H1 (cell line): ENCODE results near the gene AP1M1. TPM values are rescaled to one million over a fixed set of nuclear protein-coding genes. Genes with fewer than 3 reads are reported as not detected.

ENCODE experiments used
- CTCF ChIA-PET: fragments of 300-600 bp; sonication (Branson Sonifier 250); formaldehyde crosslinking; loops from one replicate; lab custom pipeline; 2021; ENCODE audit not compliant: partially characterized antibody; lab: Charles Lee
- POLR2A ChIA-PET: fragments of 300-600 bp; sonication (Branson Sonifier 250); formaldehyde crosslinking; loops from one replicate; lab custom pipeline; 2021; ENCODE audit warnings: inconsistent platforms; ENCODE audit not compliant: partially characterized antibody; lab: Charles Lee
- DNase-seq, 2 experiments: peaks; one replicate each; pipeline versions ENCODE4 v3.0.0 to v3.0.0-alpha.2; 2010 to 2022; ENCODE audit warnings: low spot score in 2 of 2, low read depth in 1 of 2, mixed read lengths in 1 of 2
- FAIRE-seq: peaks from 2 replicates; lab custom pipeline; 2011; peaks lifted over from hg19 to GRCh38; lab: Jason Lieb, UNC
- H2AFZ ChIP-seq: 2 replicates; pipeline ENCODE4 v1.8.1; 2012; ENCODE audit warnings: low read length, inconsistent platforms
- H2AK5ac ChIP-seq: 2 replicates; pipeline ENCODE4 v1.6.1; 2013; ENCODE audit warnings: low read depth, low read length
- H2BK120ac ChIP-seq: replicated peaks from 2 replicates; pipeline ENCODE3; 2013; ENCODE audit warnings: low read depth, low read length, inconsistent platforms
- H2BK12ac ChIP-seq: 2 replicates; pipeline ENCODE4 v1.6.1; 2013; ENCODE audit warnings: low read depth, low read length
- H2BK15ac ChIP-seq: 2 replicates; pipeline ENCODE4 v1.6.1; 2013; ENCODE audit warnings: low read length
- H2BK20ac ChIP-seq: 2 replicates; pipeline ENCODE4 v1.6.1; 2013; ENCODE audit warnings: low read length
- H2BK5ac ChIP-seq: 2 replicates; pipeline ENCODE4 v1.6.1; 2013; ENCODE audit warnings: low read depth, low read length
- H3K14ac ChIP-seq: 2 replicates; pipeline ENCODE4 v1.6.1; 2013; ENCODE audit warnings: inconsistent platforms; ENCODE audit not compliant: insufficient read length
- H3K18ac ChIP-seq: 2 replicates; pipeline ENCODE4 v1.6.1; 2013; ENCODE audit warnings: low read length; ENCODE audit errors: extremely low read depth
- H3K23ac ChIP-seq: 2 replicates; pipeline ENCODE4 v1.6.1; 2013; ENCODE audit warnings: inconsistent platforms; ENCODE audit not compliant: insufficient read length
- H3K23me2 ChIP-seq: 2 replicates; pipeline ENCODE4 v1.6.1; 2013; ENCODE audit warnings: low read depth, low read length
- H3K27ac ChIP-seq: 2 replicates; pipeline ENCODE4 v1.6.1; 2011; ENCODE audit warnings: low read depth, low read length, inconsistent platforms
- H3K27me3 ChIP-seq, 4 experiments: replicated peaks in 1 of 4; 1 replicate in 1 of 4; 2 replicates in 3 of 4; pipeline versions ENCODE4 v1.6.1 to v1.8.1; 2011 to 2013; ENCODE audit warnings: low read length in 3 of 4, mild to moderate bottlenecking in 3 of 4, inconsistent platforms in 2 of 4, mixed read lengths in 2 of 4, moderate library complexity in 1 of 4; ENCODE audit not compliant: control insufficient read depth in 3 of 4, insufficient read depth in 3 of 4; ENCODE audit errors: extremely low read depth in 1 of 4
- H3K36me3 ChIP-seq, 4 experiments: 2 replicates each; pipeline versions ENCODE4 v1.6.1 to v1.8.1; 2011 to 2013; ENCODE audit warnings: mild to moderate bottlenecking in 4 of 4, low read length in 3 of 4, moderate library complexity in 2 of 4, control low read depth in 1 of 4, inconsistent platforms in 1 of 4; ENCODE audit not compliant: insufficient read depth in 4 of 4, control insufficient read depth in 2 of 4
- H3K4ac ChIP-seq: replicated peaks from 2 replicates; pipeline ENCODE3; 2013; ENCODE audit warnings: low read length, low read depth, mixed read lengths, inconsistent platforms; ENCODE audit not compliant: insufficient read length
- H3K4me1 ChIP-seq, 4 experiments: replicated peaks in 1 of 4; 1 replicate in 1 of 4; 2 replicates in 3 of 4; pipeline versions ENCODE4 v1.6.1 to v1.8.1; 2011 to 2013; ENCODE audit warnings: low read length in 3 of 4, inconsistent platforms in 2 of 4, mixed read lengths in 1 of 4; ENCODE audit not compliant: insufficient read depth in 4 of 4, control insufficient read depth in 3 of 4
- H3K4me2 ChIP-seq, 2 experiments: 2 replicates each; pipeline versions ENCODE4 v1.6.1 to v1.8.1; 2011 to 2013; ENCODE audit warnings: low read depth in 2 of 2, low read length in 2 of 2, control low read depth in 1 of 2, inconsistent platforms in 1 of 2, mild to moderate bottlenecking in 1 of 2; ENCODE audit not compliant: insufficient read depth in 1 of 2
- H3K4me3 ChIP-seq, 4 experiments: fragments of 200-600, 300-600 bp in 1 of 4; sonication (generic), shearing (Covaris generic), sonication (Bioruptor Twin) in 1 of 4; 2 replicates each; pipeline versions ENCODE4 v1.5.1 to v1.8.1; 2011 to 2016; ENCODE audit warnings: low read length in 4 of 4, low read depth in 3 of 4, control low read depth in 2 of 4, inconsistent platforms in 2 of 4, mild to moderate bottlenecking in 2 of 4, mixed read lengths in 1 of 4, moderate library complexity in 1 of 4; ENCODE audit not compliant: insufficient read depth in 2 of 4; ENCODE audit errors: extremely low read depth in 1 of 4
- H3K56ac ChIP-seq: replicated peaks from 2 replicates; pipeline ENCODE3; 2013; ENCODE audit warnings: low read depth, mild to moderate bottlenecking, mixed read lengths, low read length, inconsistent platforms; ENCODE audit not compliant: insufficient read length
- H3K79me1 ChIP-seq: 2 replicates; pipeline ENCODE4 v1.6.1; 2013; ENCODE audit warnings: low read depth, low read length, control low read depth
- H3K79me2 ChIP-seq, 2 experiments: 2 replicates each; pipeline versions ENCODE4 v1.6.1 to v1.8.1; 2012 to 2013; ENCODE audit warnings: low read length in 2 of 2, mild to moderate bottlenecking in 2 of 2, inconsistent platforms in 1 of 2; ENCODE audit not compliant: insufficient read depth in 2 of 2, control insufficient read depth in 1 of 2
- H3K9ac ChIP-seq, 4 experiments: replicated peaks in 1 of 4; 1 replicate in 1 of 4; 2 replicates in 3 of 4; pipeline versions ENCODE4 v1.6.1 to v1.8.1; 2011 to 2013; ENCODE audit warnings: low read depth in 3 of 4, low read length in 3 of 4, control low read depth in 2 of 4, mild to moderate bottlenecking in 2 of 4, moderate library complexity in 2 of 4, inconsistent platforms in 1 of 4; ENCODE audit errors: extremely low read depth in 1 of 4
- H3K9me3 ChIP-seq, 2 experiments: 2 replicates each; pipeline versions ENCODE4 v1.6.1 to v1.8.1; 2012 to 2013; ENCODE audit warnings: mild to moderate bottlenecking in 2 of 2, moderate library complexity in 2 of 2, control low read depth in 1 of 2, inconsistent platforms in 1 of 2, low read depth in 1 of 2, low read length in 1 of 2, mixed read lengths in 1 of 2; ENCODE audit not compliant: insufficient read depth in 2 of 2
- H4K20me1 ChIP-seq, 2 experiments: replicated peaks in 1 of 2; 2 replicates each; pipeline versions ENCODE3 to v1.8.1; 2011 to 2013; ENCODE audit warnings: inconsistent platforms in 2 of 2, low read length in 2 of 2, mild to moderate bottlenecking in 1 of 2; ENCODE audit not compliant: insufficient read depth in 2 of 2, control insufficient read depth in 1 of 2
- H4K5ac ChIP-seq: 2 replicates; pipeline ENCODE4 v1.6.1; 2013; ENCODE audit warnings: low read length, low read depth, mixed read lengths, inconsistent platforms; ENCODE audit not compliant: insufficient read length
- H4K8ac ChIP-seq: 2 replicates; pipeline ENCODE4 v1.8.0; 2013; ENCODE audit warnings: mild to moderate bottlenecking, moderate library complexity, low read length, inconsistent platforms; ENCODE audit not compliant: insufficient read depth; ENCODE audit errors: extremely low read depth
- H4K91ac ChIP-seq: replicated peaks from 2 replicates; pipeline ENCODE3; 2013; ENCODE audit warnings: low read length, mixed read lengths, inconsistent platforms; ENCODE audit not compliant: insufficient read length
- ATF2 ChIP-seq: IDR thresholded peaks from 2 replicates; pipeline ENCODE4 v1.6.1; 2012; ENCODE audit warnings: low read length, inconsistent platforms
- ATF3 ChIP-seq: IDR thresholded peaks from 2 replicates; pipeline ENCODE4 v1.6.1; 2011; ENCODE audit warnings: low read depth, mild to moderate bottlenecking, low read length; ENCODE audit not compliant: insufficient read depth
- CEBPB ChIP-seq: IDR thresholded peaks from 2 replicates; pipeline ENCODE4 v1.6.1; 2012; ENCODE audit warnings: low read depth, low read length
- CTBP2 ChIP-seq: IDR thresholded peaks from 2 replicates; pipeline ENCODE4 v1.7.0; 2011; ENCODE audit warnings: borderline replicate concordance, mild to moderate bottlenecking, moderate library complexity, mixed read lengths, low read length; ENCODE audit not compliant: insufficient read depth, insufficient read length
- EZH2 ChIP-seq: fragments of 200-600 bp; sonication (generic); IDR thresholded peaks from 2 replicates; pipeline ENCODE4 v1.7.1; 2012; ENCODE audit warnings: low read depth, mild to moderate bottlenecking, moderate library complexity, low read length, inconsistent platforms; ENCODE audit not compliant: severe bottlenecking
- HDAC6 ChIP-seq: IDR thresholded peaks from one replicate; pipeline ENCODE4 v1.7.1; 2012; ENCODE audit warnings: low read depth, mild to moderate bottlenecking, inconsistent platforms, low read length, moderate library complexity
- MAFK ChIP-seq: IDR thresholded peaks from 2 replicates; pipeline ENCODE4 v1.6.1; 2012; ENCODE audit warnings: low read depth, mild to moderate bottlenecking, improper control_type of control experiment, low read length
- POU5F1 ChIP-seq: IDR thresholded peaks from 2 replicates; pipeline ENCODE4 v1.6.1; 2011; ENCODE audit warnings: low read depth, mild to moderate bottlenecking, low read length, moderate library complexity
- RFX5 ChIP-seq: IDR thresholded peaks from 2 replicates; pipeline ENCODE4 v1.6.1; 2011; ENCODE audit warnings: low read depth, low read length, improper control_type of control experiment, borderline replicate concordance
- SIN3A ChIP-seq, 2 experiments: IDR thresholded peaks in 1 of 2; conservative IDR thresholded peaks in 1 of 2; 2 replicates each; pipeline ENCODE4 v1.6.1; 2011 to 2012; ENCODE audit warnings: low read length in 2 of 2, improper control_type of control experiment in 1 of 2, low read depth in 1 of 2, mild to moderate bottlenecking in 1 of 2
- SP4 ChIP-seq: IDR thresholded peaks from 2 replicates; pipeline ENCODE4 v1.6.1; 2012; ENCODE audit warnings: low read length, inconsistent platforms
- TCF12 ChIP-seq: IDR thresholded peaks from 2 replicates; pipeline ENCODE4 v1.6.1; 2011; ENCODE audit warnings: low read depth, mild to moderate bottlenecking, low read length
- WGBS, 2 experiments: shearing (Covaris generic) in 1 of 2; methylation state at CpG; one replicate each; pipeline versions ENCODE4 v1.1.6 to v1.1.7; 2013 to 2015; ENCODE audit warnings: low lambda C conversion rate in 2 of 2, mixed read lengths in 2 of 2, inconsistent platforms in 1 of 2, low coverage in 1 of 2, missing lambda C conversion rate in 1 of 2; ENCODE audit not compliant: insufficient replicate concordance in 2 of 2, insufficient coverage in 1 of 2, insufficient read length in 1 of 2; ENCODE audit errors: extremely low coverage in 1 of 2, missing lambda C conversion rate in 1 of 2; 5-methylcytosine and 5-hydroxymethylcytosine counted together
- polyA plus RNA-seq, 7 experiments: library from polyadenylated mRNA; depleted of rRNA in 3 of 7; stranded (reverse) in 5 of 7; unstranded in 2 of 7; fragments of >200 nt in 5 of 7; fragments of 200-250 nt in 2 of 7; gene quantifications; 1 replicate in 5 of 7; 2 replicates in 1 of 7; 4 replicates in 1 of 7; pipeline versions ENCODE4 v1.2.1 to v1.2.3, GENCODE V29; 2011 to 2013; ENCODE audit warnings: missing spikeins in 2 of 7, mixed read lengths in 2 of 7
- total RNA-seq: library from RNA; stranded (reverse); fragmentation: NEBNext Ultra II Directional; extraction: Animal tissue kit (Norgen Biotek cat#: 25700); gene quantifications from 2 replicates; pipeline ENCODE4 v1.2.1, GENCODE V29; 2021

AP1M1 gene
- total and polyA plus RNA-seq, 2 of the 8 experiments (the other 6 are each of a cell fraction or from before 2014, with no cell fraction given) = 30.9 to 37.5 TPM

GRCh38 chr19:16207063-16207462 is 9.4 kb downstream of the AP1M1 start:
- POLR2A ChIA-PET = interaction anchor here (0.8 to 1.2 kb wide), 2 partner anchors 16 to 22 kb away, joined by 3 read pairs; partner anchors contain the start of gene FAM32A
- Histone ChIP-seq H3K79me2 (no peaks in the 10 kb centered on the region), H3K27me3 (no peaks in the 10 kb centered on the region), H3K14ac (no peak overlapping the region), H2AFZ (no peak overlapping the region), H3K27ac (no peak overlapping the region), H3K9ac (no peak overlapping the region), H3K23ac (no peak overlapping the region), H3K56ac (no peak overlapping the region), H3K23me2 (no peaks in the 10 kb centered on the region), H2BK12ac (no peak overlapping the region), H2BK120ac (no peak overlapping the region), H3K4ac (no peak overlapping the region), H3K4me3 (no peak overlapping the region), H4K20me1 (peaks cover 2 to 3% of the 10 kb centered on the region in 2 experiments), H3K18ac (no peak overlapping the region), H2BK20ac (no peak overlapping the region), H3K4me2 (no peak overlapping the region), H4K5ac (no peak overlapping the region), H3K9me3 (no peaks in the 10 kb centered on the region), H2AK5ac (no peak overlapping the region), H3K36me3 (peaks cover 0 to 11% (median 3%) of the 10 kb centered on the region in 4 experiments; a peak in 4 of 8 replicates), H3K79me1 (no peaks in the 10 kb centered on the region), H3K4me1 (no peaks in the 10 kb centered on the region), H2BK5ac (no peak overlapping the region), H2BK15ac (no peak overlapping the region), H4K8ac (no peak overlapping the region), H4K91ac (no peak overlapping the region)
- DNase-seq (no peak), FAIRE-seq (no peak)
- WGBS, 2 experiments = 91% methylated on average over 10 of the region's 10 CpGs; no CpG with 5 or more reads in 1 of the 2 experiments
- CTCF ChIA-PET = interaction anchor here (1.2 to 1.4 kb wide), 2 partner anchors 38 to 176 kb away, joined by 3 to 4 read pairs; no protein-coding TSS in a partner anchor
- TF ChIP-seq ATF2 (no peak), HDAC6 (no peak), TCF12 (no peak), ATF3 (no peak), CTBP2 (no peak), MAFK (no peak), POU5F1 (no peak), SP4 (no peak), EZH2 (no peak), RFX5 (no peak), CEBPB (no peak), SIN3A (conservative IDR thresholded peaks at IDR 0.05 in 1 of 2, IDR thresholded peaks at IDR 0.05 in 1 of 2; ENCODE audit: low read depth in 1 of 2, low read length in 2 of 2) (no peak)
